Measurements from ENCODE around the gene TSC22D3. TPM values are rescaled to one million over a fixed set of nuclear protein-coding genes. Genes with fewer than 3 reads are reported as not detected.

The TSC22D3 gene
- total RNA-seq, 1 donor, result 57.2 TPM

- Histone ChIP-seq H3K4me1 (ENCODE audit: insufficient read depth, low read length) (peaks cover 18% of the 10 kb centered on the region), H3K4me2 (ENCODE audit: insufficient read depth, low read length) (peak overlapping the region; percentile 84), H3K79me2 (ENCODE audit: insufficient read depth, low read length) (peaks cover 16% of the 10 kb centered on the region), H3K9me3 (ENCODE audit: low read depth, low read length) (no peaks in the 10 kb centered on the region), H3K27me3 (ENCODE audit: insufficient read depth, low read length) (peaks cover 11% of the 10 kb centered on the region), H3K4me3 (ENCODE audit: insufficient read depth, low read length) (peak overlapping the region; percentile 79), H3K36me3 (ENCODE audit: insufficient read depth, low read length) (peaks cover 13% of the 10 kb centered on the region), H4K20me1 (ENCODE audit: insufficient read depth, low read length) (peaks cover 20% of the 10 kb centered on the region), H3K27ac (ENCODE audit: low read depth, low read length) (peak overlapping the region; percentile 84), H2AFZ (ENCODE audit: low read length) (no peak overlapping the region)
- no peak for DNase-seq (ENCODE audit: insufficient read length, low spot score, missing footprints)
- no peak for TF ChIP-seq CTCF (IDR thresholded peaks at IDR 0.05; ENCODE audit: extremely low read depth, low read depth, low read length)
Observed at GRCh38 chrX:107716118-107716684, 59.4 kb downstream of the TSC22D3 start.

GRCh38 chrX:107715331-107716117, 60.1 kb downstream of the TSC22D3 start:
- H3K9me3 ChIP-seq (ENCODE audit: low read depth, low read length), result no peaks in the 10 kb centered on the region
- peaks cover 20% of the 10 kb centered on the region for H4K20me1 ChIP-seq (ENCODE audit: insufficient read depth, low read length)
- H3K4me2 ChIP-seq (ENCODE audit: insufficient read depth, low read length), result peak overlapping the region; percentile 84
- TF ChIP-seq CTCF (IDR thresholded peaks at IDR 0.05; ENCODE audit: extremely low read depth, low read depth, low read length), result no peak
- H3K4me1 ChIP-seq (ENCODE audit: insufficient read depth, low read length), result peaks cover 23% of the 10 kb centered on the region
- peak overlapping the region; percentile 79 for H3K4me3 ChIP-seq (ENCODE audit: insufficient read depth, low read length)
- no peak for DNase-seq (ENCODE audit: insufficient read length, low spot score, missing footprints)
- H3K27ac ChIP-seq (ENCODE audit: low read depth, low read length), result peak overlapping the region; percentile 84
- H3K27me3 ChIP-seq (ENCODE audit: insufficient read depth, low read length), result peaks cover 9% of the 10 kb centered on the region
- H3K79me2 ChIP-seq (ENCODE audit: insufficient read depth, low read length), result peaks cover 16% of the 10 kb centered on the region
- H3K36me3 ChIP-seq (ENCODE audit: insufficient read depth, low read length), result peaks cover 13% of the 10 kb centered on the region
- H2AFZ ChIP-seq (ENCODE audit: low read length), result no peak overlapping the region

GRCh38 chrX:107714206-107714891, 61.2 kb downstream of the TSC22D3 start:
- peak overlapping the region; percentile 13 for H3K27ac ChIP-seq (ENCODE audit: low read depth, low read length)

More at GRCh38 chrX:107714206-107714891, 61.2 kb downstream of the TSC22D3 start:
- peaks cover 13% of the 10 kb centered on the region for H3K36me3 ChIP-seq (ENCODE audit: insufficient read depth, low read length)
- H4K20me1 ChIP-seq (ENCODE audit: insufficient read depth, low read length), result peaks cover 20% of the 10 kb centered on the region
- H3K9me3 ChIP-seq (ENCODE audit: low read depth, low read length), result no peaks in the 10 kb centered on the region
- no peak for TF ChIP-seq CTCF (IDR thresholded peaks at IDR 0.05; ENCODE audit: extremely low read depth, low read depth, low read length)
- peak overlapping the region; percentile 79 for H3K4me3 ChIP-seq (ENCODE audit: insufficient read depth, low read length)
- peaks cover 4% of the 10 kb centered on the region for H3K27me3 ChIP-seq (ENCODE audit: insufficient read depth, low read length)
- H3K4me2 ChIP-seq (ENCODE audit: insufficient read depth, low read length), result peak overlapping the region; percentile 84
- H2AFZ ChIP-seq (ENCODE audit: low read length), result no peak overlapping the region
- peaks cover 16% of the 10 kb centered on the region for H3K79me2 ChIP-seq (ENCODE audit: insufficient read depth, low read length)
- H3K4me1 ChIP-seq (ENCODE audit: insufficient read depth, low read length), result peaks cover 24% of the 10 kb centered on the region
- no peak for DNase-seq (ENCODE audit: insufficient read length, low spot score, missing footprints)

All from osteoblast (primary cell).